Hematopoietic multipotent progenitor cell treated with erythropoietin and hydrocortisone succinate and interleukin-3 and kit ligand, for 15 days (in vitro differentiated cells): ENCODE measurements around the gene USP11.
A peak's percentile ranks its signal among the peaks of the same experiment; 100 is the strongest.

Source experiments
- DNase-seq: peaks from one replicate; pipeline ENCODE4 v3.0.0-alpha.2; 2015; ENCODE audit warnings: low spot score

Gene USP11

DNA sequence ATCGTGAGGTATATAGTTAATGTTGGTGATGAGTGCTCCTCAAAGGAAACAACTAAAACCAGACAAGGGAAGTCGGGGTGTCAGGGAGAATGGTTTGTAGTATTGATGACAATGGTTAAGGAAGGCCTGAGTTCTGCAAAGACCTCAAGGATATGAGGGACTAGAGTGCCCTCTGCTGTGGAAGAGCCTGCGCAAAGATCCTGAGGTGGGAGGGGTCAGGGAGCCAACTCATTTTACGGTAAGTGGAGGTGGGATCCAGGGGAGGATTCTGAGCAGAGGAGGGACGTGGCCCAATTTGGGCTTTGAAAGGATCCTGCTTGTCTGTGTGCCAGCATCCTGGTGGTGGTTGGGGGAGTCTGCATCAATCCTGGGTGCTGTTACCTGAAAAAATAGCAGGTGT lies 27.8 kb upstream of the USP11 start:
- no peak for DNase-seq

DNA sequence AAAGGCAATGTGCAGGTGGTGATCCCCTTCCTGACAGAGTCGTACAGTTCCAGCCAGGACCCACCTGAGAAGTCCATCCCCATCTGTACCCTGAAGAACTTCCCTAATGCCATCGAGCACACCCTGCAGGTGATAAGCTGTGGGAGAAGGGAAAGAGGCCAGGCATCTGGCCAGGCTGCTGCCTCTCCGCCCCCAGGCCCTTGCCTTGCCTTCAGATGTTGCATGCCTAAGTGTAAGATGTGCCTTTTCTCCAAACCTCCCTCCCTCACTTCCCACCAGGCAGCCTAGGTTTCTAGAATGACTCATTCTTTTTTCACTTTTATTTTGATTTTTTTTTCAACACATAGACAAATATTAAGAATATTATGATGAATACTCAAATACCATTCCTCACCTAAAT lies 26.5 kb upstream of the USP11 start:
- no peak for DNase-seq

DNA sequence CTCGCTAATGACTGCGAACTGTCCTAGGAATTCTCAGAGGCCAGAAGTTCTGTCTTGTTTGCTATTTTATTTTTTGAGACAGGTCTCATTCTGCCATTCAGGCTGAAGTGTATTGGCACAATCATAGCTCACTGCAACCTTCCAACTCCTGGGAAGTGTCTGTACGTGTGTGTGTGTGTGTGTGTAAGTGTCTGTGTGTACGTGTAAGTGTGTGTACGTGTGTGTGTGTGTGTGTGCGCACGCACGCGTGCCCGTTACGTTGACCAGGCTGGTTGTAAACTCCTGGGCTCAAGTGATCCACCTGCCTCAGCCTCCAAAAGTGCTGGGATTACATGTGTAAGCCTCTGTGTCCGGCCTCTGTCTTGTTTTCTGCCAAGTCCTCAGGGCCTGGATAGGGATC lies 24.7 kb upstream of the USP11 start:
- no peak for DNase-seq

DNA sequence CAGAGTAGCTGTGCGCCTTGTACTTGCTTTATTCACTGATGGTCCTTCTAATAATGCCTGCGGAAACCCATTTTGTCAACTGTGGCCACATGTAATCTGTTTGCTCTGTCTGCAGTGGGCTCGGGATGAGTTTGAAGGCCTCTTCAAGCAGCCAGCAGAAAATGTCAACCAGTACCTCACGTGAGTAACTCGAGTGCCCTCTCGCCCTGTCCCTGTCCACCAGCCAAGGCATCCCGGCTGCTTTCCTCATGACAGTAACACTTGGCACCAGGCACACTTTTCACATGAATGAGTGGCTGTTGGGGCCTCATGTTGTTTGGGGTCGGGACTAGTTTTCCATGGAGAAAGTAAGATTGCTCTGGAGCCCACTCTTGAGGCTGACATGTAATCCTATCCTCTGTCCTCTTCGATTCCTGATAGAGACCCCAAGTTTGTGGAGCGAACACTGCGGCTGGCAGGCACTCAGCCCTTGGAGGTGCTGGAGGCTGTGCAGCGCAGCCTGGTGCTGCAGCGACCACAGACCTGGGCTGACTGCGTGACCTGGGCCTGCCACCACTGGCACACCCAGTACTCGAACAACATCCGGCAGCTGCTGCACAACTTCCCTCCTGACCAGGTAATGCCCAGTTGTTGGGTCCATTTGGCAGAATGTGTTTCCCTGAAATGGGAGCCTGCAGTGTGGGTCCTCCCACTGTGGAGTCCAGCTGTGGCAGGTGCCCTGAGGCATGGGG lies 23.1 kb upstream of the USP11 start:
- no peak for DNase-seq

DNA sequence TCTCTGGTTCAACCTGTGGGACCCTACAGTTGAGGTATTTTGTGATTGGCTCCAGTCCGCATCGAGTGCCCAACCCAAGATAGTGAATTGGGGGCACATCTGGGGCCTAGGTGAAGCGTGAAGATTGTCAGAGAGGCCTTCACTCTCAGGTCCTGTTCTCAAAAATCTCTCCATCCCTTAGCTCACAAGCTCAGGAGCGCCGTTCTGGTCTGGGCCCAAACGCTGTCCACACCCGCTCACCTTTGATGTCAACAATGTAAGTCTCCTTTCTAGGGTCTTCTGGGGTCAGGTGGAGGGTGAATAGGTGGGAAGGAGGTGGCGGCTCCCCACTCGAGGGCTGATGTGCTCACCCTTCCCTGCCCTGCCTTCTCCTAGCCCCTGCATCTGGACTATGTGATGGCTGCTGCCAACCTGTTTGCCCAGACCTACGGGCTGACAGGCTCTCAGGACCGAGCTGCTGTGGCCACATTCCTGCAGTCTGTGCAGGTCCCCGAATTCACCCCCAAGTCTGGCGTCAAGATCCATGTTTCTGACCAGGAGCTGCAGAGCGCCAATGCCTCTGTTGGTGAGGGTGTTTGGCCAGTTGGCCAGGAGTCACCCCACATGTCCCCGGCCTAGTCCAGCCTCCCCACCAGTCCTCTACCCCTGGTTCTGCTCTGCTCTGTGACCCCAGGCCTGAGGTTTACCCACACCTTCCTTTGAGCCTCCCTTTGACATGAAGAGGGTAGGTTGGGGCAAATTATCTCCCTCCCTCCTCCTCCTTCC lies 22.0 kb upstream of the USP11 start:
- DNase-seq: no peak

DNA sequence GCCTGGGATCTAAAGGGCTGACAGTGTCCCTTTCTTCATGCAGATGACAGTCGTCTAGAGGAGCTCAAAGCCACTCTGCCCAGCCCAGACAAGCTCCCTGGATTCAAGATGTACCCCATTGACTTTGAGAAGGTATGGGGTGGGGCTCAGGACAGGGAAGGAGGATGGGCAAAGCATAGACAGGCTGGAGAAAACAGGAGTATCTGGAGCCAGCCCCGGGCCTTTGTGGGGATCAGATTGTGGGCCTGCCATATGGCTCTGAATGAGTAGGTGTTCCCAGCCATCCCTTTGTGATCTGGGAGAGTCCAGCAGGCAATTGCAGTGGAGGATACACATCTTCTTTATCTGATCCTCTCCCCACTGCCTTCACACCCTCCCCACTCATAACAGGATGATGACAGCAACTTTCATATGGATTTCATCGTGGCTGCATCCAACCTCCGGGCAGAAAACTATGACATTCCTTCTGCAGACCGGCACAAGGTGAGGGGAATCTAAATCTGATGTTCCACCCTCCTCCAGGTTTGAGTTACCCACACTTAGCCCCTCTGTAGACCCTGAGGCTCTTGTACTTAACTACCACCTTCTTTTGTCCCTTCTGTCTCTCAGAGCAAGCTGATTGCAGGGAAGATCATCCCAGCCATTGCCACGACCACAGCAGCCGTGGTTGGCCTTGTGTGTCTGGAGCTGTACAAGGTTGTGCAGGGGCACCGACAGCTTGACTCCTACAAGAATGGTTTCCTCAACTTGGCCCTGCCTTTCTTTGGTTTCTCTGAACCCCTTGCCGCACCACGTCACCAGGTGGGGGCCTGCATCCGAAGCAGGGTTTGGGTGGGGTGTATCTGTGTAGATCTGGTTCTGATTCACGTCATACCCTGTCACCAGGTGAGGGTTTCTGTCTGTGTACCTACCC lies 20.2 kb upstream of the USP11 start:
- no peak for DNase-seq

DNA sequence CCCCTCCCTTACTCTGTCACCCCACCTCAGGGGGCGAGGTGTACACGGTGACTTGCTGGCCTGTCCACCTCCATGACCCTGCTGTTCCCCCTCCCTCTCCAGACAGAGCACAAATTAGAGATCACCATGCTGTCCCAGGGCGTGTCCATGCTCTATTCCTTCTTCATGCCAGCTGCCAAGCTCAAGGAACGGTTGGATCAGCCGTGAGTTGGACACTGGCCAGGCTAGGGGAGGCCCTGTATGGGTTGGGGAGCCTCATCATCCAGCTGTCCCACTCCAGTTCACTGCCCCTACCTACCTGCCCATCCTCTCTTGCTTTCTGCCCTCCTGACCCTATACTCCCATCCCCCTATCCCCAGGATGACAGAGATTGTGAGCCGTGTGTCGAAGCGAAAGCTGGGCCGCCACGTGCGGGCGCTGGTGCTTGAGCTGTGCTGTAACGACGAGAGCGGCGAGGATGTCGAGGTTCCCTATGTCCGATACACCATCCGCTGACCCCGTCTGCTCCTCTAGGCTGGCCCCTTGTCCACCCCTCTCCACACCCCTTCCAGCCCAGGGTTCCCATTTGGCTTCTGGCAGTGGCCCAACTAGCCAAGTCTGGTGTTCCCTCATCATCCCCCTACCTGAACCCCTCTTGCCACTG lies 18.3 kb upstream of the USP11 start:
- no peak for DNase-seq

DNA sequence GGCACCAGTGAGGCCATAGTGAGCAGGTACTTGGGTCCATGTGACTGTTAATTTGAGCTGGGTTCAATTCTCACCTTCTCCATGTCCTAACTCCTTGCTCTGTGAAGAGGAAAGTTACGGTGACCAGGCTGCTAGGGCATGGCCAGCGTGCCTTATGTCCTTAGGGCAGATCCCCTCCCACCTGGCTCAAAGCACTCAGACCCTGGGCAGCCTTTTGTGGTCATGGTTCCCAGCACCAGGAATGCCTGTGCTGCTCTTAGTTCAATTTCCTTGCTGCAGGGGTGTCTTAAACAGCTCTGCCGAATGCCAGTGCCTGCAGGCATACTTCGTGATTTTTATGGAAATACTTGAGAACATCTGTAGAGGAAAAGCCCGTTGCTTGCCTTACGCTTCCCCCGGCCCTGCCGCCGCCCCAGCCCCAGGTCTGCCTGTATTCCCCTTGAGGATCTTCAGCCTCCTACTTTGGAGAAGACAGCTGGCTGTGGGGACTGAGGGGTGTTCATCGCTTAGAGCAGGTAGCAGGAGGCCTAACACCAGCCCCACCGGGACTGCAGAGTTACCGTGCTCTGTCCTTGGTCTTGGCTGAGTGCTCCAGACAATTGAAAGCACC lies 17.4 kb upstream of the USP11 start:
- DNase-seq: no peak

DNA sequence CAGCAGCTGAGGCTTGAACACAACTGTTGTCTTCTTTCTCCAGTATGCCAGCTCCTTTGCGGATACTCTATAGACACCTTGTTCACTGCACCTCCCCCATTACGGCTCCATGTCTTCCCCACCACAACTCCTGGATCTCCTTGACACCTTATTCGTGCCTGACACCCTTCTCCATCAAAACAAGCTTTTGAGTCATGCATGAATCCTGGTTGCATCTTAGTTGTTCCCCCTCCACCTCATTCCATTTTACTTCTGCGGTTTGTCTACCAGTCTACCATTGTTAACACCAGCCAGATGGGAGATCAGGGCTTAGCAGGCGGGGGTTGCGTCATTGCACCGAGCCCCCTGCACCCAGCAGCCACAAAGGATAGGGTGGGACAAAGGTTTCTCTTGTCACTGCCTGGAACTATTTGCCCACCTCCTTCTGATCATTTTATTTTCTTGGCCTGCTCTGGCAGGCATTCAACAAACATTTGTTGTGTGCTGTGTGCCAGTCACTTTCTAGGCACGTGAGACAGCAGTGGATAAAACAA lies 16.4 kb upstream of the USP11 start:
- no peak for DNase-seq

DNA sequence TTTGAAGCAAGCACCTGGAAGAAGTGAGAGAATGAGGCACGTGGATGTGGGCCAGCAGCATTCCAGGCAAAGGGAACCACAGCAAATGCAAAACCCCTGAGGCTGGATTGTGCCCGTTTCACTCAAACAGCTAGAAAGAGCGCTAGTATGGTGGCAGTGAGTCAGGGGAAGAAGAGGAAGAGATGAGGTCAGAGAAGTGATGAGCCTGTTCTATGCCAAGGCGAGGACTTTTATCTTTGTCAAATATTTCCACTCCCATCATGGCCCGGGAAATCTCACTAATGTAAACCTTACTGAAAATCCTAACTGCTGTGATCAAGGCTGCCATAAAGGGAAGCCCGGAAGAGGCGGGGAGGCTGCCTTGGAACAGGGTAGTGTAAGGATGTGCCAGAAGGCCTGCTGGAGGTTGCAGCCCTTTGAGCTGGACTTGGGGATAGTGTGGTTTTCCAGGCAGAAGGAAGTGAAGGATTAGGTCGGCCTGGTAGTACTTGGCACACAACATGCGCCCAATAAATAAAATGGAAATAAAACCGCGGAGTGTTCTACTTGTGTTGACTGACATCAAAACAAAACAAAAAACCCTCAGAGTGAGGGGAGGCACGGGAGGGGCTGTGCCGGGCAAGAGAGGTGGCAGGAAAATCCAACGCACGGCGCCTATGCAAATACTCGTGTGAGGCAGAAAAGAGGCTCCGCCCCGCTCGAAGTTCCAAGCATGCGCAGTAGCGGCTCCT lies 15.5 kb upstream of the USP11 start:
- peak; percentile 6 for DNase-seq

DNA sequence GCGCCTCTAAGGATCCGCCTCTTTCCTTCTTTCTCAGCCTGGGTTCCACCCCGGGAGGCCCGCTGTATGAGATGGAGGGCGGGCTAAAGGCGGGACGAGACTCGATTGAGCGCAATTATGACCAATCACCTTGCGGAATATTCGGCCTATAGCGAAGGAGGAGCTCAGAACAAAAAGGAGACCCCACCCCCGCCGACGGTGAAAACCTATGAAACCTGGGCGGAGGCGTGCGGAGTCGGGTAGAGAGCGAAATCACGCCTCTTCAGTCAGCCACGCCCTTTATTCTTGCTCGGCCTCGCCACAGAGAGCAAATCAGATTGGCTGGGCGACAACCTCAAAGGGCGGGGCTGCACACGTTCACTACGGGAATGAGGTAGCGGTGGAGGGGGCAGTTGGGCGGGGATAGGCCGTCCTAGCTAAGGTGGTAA lies 14.9 kb upstream of the USP11 start:
- DNase-seq: peak; percentile 88

DNA sequence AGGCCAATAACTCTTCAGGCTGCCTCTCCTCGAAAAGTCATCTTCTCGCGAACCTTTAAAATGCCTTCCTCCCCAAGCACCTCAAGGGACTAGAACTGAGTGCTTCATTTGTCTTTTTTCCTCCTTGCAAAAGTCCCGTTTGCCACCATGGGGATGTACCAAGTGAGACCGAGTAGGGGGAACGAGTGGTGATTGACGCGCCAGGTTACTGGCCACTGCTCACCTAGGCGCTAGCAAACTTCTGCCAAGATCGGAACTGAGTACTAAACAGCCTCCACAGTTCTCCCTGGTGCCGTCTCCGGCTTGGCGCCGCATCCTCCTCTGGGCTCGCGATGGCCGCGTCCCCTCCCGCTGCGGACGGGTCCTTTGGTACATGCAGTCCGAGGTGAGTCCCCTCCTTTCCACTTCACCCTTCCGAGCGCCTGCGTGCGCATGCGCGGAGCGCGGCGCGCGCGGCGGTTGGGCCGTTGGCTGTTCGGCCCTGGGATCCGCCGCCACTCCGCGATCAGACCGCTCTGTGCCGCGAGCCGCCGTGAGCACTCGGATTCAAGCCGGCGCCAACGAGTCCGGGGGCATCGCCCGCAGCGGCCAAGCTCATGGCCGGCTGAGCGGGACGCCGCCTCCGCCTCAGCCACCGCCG lies 14.4 kb upstream of the USP11 start, which contains the start of gene CDK16:
CDK16 (plus strand) TSS at position 402 of the 640 bp plus-strand sequence. CDS start 4,877 bp downstream, outside the sequence.
- peak; percentile 77 for DNase-seq

DNA sequence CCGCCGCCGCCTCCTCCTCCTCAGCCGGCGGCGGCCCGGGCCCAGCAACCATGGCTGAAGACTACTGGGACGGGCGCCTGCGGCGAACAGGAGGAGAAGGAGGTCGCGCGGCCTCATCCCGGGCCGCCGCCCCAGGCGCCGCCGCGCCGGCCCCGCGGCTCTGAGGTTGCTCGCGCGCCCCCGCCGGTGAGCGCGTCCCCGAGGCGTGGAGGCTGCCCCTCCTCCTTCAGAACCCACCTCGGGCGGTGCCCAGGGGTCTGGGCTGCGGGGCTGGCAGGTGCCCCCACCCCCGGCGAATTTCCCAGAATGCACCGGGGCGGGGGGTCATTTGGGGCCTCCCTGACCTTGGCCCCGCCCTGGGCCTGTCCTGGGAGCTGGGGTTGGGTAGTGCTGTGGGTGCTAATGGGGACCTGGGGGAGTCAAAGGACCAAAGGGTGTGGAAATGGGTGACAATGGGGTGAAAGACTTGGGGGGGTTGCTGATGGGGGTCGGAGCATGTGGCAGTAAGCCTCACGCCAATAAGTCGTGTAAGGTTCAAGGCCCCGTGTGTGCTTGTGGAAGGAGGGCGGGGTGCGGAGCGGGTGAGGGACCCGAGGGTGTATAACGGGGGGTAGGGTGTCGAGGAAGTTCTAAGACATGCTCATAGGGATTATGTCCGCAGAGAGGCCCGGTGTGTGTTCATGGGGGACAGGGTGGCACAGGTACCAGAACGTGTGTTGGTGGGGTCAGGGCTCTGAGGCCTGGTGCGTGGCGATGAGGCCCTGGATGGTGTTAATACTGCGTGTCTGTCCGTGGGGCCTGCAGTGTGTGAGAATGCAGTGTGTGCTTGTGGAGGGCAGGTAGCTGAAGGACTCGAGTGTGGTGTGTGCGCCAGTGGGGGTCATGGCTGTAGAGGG lies 13.6 kb upstream of the USP11 start:
- peak; percentile 31 for DNase-seq

DNA sequence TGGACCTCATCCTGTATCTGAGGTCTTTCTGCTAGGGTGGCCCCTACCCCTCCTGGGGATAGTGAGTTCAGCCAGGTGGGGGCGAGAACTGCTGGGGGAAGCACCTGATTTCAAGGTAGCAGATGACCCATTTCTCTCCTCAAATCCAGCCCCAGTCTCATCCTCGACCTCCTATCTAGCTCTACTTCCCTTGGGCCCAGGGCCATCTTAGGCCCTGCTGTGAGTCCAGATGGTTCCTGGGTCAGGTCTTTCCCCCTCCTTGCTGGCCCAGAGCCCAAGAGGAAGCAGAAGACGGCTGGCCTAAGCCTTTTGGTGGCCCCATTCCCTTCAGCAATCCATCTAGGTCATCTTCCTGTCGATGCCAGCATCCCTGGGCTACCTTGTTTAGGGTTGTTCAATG lies 11.1 kb upstream of the USP11 start:
- no peak for DNase-seq

DNA sequence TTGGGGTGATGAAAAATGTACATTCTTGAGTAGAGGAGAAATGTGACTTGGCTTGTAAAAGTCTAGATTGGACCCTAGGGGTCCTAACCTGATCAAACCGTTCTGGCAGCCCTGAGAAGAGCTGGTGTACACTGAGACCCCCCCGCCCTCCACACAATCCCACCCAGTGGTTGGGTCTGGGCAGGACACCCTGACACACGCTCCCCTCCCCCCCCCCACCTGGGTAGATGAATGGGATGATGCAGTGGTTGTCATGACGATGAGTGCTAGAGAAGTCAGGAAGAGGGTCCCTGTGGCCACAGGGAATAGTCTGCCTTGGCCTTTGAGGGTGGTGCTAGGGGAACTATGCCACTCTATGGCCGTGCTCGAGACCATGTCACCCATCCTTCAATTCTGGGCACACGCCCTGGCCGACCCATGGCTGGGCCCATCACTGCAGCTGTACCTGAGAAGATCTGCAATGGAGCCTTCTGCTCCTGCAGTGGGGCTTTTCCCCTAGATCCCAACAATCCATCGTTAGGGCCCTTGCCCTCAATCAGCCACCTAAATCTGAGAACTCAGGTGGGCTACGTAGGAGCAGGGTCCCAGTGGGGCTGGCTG lies 10.0 kb upstream of the USP11 start:
- DNase-seq: no peak

DNA sequence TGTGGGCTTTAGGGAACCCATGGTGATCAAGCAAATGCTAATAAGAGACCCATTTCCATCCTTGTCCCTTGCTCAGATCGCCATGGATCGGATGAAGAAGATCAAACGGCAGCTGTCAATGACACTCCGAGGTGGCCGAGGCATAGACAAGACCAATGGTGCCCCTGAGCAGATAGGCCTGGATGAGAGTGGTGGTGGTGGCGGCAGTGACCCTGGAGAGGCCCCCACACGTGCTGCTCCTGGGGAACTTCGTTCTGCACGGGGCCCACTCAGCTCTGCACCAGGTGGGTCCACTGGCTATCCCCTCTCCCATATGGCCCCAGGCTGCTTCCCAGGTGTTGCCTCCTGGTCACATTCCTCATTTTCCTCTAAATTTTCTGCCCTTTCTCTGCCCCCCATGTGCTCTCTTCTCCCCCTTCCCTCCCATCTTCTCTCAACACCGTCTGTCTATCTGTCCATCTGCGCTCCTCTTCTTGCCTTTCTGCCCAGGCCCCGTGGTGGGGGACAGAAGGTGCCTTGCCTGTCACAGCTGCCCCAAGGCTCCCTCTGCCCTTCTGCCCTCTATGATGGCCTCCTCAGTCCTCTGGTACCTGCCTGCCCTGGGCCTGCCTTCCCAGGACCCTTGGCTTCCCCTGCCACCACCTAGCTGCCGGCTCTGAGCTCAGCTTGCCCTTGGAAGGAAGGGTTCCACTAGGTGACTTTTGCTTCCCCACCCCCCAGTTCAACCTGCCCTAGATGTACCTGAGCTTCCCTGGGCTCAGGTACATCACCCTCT lies 9.1 kb upstream of the USP11 start:
- no peak for DNase-seq

DNA sequence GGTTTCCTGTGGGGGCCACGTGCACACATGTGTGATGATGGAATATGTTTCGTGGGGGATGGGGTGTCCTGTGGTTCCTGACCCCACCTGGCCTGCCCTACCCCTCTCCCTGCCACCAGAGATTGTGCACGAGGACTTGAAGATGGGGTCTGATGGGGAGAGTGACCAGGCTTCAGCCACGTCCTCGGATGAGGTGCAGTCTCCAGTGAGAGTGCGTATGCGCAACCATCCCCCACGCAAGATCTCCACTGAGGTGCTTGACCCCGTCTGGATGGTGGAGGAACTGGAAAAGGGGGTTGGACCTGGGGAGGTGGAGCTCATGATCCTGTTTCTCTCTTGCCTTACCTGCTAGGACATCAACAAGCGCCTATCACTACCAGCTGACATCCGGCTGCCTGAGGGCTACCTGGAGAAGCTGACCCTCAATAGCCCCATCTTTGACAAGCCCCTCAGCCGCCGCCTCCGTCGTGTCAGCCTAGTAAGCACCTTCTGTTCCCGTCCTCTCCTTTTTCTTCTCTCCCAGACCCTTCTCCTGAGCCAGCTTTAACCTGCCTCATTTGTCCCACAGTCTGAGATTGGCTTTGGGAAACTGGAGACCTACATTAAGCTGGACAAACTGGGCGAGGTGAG lies 8.4 kb upstream of the USP11 start:
- DNase-seq: no peak
